ENCODE measurements around the gene RAI1.
"Not testable (repeated sequence)": the region's sequence is repeated elsewhere in the genome, so short reads cannot be mapped to it uniquely, and the experiment has no call there.

RAI1 gene

DNA sequence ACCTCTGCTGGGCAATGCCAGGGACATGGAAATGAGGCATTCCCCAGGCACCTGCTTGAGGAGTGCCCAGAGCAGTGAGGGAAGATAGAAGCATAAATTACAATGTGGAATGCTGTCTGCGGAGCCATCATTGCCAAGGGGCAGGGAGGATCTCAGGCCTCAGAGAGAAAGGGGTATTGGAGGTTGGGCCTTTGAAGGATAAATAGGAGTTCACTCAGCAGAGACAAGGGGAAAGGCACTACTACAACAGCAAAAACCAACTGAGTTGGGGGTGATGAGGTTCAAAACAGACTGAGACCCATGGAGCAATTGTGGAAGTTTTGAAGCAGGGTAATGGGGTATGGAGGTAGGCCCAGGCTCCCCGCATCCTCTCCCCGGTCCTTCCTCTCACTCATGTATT is 122.7 kb downstream of the RAI1 start:
- TF ChIP-seq Cebpa-rat (IDR thresholded peaks at IDR 0.05), result no peak
- Histone ChIP-seq H4K20me1 (peaks cover 13 to 92% (median 81%) of the 10 kb centered on the region in 11 experiments; a peak in 21 of 22 replicates), H3K9me3 (replicated peaks in 1 of 11) (no peaks in the 10 kb centered on the region), H3K9ac (no peak overlapping the region), H3K27me3 (no peaks in the 10 kb centered on the region), H3K4me3 (no peak overlapping the region), H3K36me3 (peaks cover 25 to 82% (median 58%) of the 10 kb centered on the region in 11 experiments), H3K27ac (no peak overlapping the region), H3K4me1 (peaks cover 0 to 34% (median 19%) of the 10 kb centered on the region in 10 experiments; a peak in 14 of 20 replicates), H3K4me2 (no peak overlapping the region)

DNA sequence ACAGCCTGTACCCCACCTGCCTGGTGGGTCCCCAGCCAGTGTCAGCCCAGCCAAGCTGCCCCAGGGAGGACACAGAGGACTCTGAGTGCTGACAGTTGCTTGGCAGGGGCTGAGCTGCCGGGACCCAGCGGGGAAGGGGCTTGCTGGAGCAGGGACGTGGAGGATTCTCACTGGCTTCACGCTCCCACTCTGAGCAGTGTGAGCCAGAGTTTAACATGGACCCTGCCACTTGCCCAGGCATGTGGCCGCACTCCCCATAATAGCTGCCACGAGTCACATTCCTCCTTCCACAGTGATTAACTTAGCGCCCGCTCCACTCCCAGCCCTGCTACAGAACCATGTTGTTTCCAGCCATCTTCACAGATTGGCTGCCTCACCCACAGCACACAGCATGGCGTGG is 124.3 kb downstream of the RAI1 start:
- Histone ChIP-seq H4K20me1 (peaks cover 21 to 91% (median 78%) of the 10 kb centered on the region in 11 experiments; a peak in 21 of 22 replicates), H3K36me3 (peaks cover 33 to 79% (median 62%) of the 10 kb centered on the region in 11 experiments), H3K9me3 (replicated peaks in 1 of 11) (no peaks in the 10 kb centered on the region), H3K4me3 (no peak overlapping the region), H3K27ac (no peak overlapping the region), H3K9ac (no peak overlapping the region), H3K4me2 (no peak overlapping the region), H3K27me3 (no peaks in the 10 kb centered on the region), H3K4me1 (peaks cover 0 to 36% (median 17%) of the 10 kb centered on the region in 10 experiments; a peak in 14 of 20 replicates)
- no peak for TF ChIP-seq Cebpa-rat (IDR thresholded peaks at IDR 0.05)

DNA sequence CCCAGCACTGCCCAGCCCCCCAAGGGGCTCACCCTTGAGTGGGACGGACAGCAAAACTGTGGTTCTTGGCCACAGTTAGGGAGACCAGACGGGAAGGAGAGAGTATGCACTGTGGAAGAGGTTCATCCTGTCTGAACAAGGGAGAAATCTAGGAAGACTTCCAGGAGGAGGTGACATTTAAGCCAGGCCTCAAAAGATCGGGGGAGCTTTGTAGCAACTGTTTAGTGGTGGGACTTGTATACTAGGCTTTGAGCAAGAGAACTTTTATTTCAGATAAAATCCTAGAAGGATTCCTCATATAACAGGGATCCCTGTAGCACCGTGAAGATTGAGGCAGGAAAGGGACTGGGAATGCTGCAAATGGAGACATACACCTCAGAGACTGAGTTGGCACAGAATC is 124.8 kb downstream of the RAI1 start:
- Histone ChIP-seq H3K4me3 (no peak overlapping the region), H3K36me3 (peaks cover 37 to 79% (median 62%) of the 10 kb centered on the region in 11 experiments), H3K4me2 (no peak overlapping the region), H3K27me3 (no peaks in the 10 kb centered on the region), H3K27ac (no peak overlapping the region), H3K9me3 (replicated peaks in 1 of 11) (no peaks in the 10 kb centered on the region), H3K9ac (no peak overlapping the region; a peak in 1 of 22 replicates), H3K4me1 (peaks cover 0 to 36% (median 17%) of the 10 kb centered on the region in 10 experiments; a peak in 14 of 20 replicates), H4K20me1 (peaks cover 26 to 91% (median 78%) of the 10 kb centered on the region in 11 experiments; a peak in 21 of 22 replicates)
- TF ChIP-seq Cebpa-rat (IDR thresholded peaks at IDR 0.05), result no peak

DNA sequence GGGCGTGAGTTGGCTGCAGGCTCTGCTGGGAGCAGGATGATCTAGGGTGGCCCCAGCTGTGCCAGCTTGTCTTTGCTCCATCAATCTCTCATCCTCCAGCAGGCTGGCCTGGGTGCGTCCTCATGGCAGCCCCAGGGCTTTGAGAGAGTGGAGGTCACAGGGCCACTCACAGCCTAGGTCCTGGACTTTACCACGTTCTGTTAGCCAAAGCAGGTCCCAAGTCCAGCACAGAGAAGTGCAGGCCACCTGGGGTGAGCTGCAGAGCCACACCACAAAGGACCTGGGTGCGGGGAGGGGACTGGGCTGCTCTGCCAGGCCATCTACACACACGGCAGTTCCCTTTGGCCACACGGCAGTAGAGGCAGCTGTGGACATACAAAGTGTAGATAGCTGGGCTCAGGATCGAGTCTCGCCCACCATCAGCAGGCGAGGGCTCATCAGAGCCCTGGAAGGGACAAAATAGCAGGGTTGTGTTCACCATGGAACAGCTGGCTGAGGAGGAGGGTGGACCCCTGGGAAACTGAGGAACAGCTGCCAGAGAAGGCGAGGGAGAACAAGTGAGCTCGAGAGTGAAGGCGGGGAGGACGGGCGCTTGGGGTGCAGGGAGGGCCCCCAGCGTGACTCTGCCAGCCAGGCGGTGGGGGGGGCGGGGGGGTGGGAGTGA is 125.5 kb downstream of the RAI1 start:
- no peak overlapping the region for H3K4me2 ChIP-seq
- H3K27me3 ChIP-seq, result no peaks in the 10 kb centered on the region
- TF ChIP-seq Cebpa-rat (IDR thresholded peaks at IDR 0.05), result no peak
- no peaks in the 10 kb centered on the region for H3K9me3 ChIP-seq (replicated peaks in 1 of 11)
- H3K27ac ChIP-seq, result no peak overlapping the region
- peaks cover 33 to 91% (median 76%) of the 10 kb centered on the region in 11 experiments for H4K20me1 ChIP-seq
- H3K36me3 ChIP-seq, result peaks cover 40 to 79% (median 63%) of the 10 kb centered on the region in 11 experiments
- peaks cover 0 to 39% (median 20%) of the 10 kb centered on the region in 10 experiments; a peak in 15 of 20 replicates for H3K4me1 ChIP-seq
- H3K9ac ChIP-seq, result peak overlapping the region in 1 of 11 experiments; percentile 18; a peak in 1 of 22 replicates
- H3K4me3 ChIP-seq, result no peak overlapping the region

DNA sequence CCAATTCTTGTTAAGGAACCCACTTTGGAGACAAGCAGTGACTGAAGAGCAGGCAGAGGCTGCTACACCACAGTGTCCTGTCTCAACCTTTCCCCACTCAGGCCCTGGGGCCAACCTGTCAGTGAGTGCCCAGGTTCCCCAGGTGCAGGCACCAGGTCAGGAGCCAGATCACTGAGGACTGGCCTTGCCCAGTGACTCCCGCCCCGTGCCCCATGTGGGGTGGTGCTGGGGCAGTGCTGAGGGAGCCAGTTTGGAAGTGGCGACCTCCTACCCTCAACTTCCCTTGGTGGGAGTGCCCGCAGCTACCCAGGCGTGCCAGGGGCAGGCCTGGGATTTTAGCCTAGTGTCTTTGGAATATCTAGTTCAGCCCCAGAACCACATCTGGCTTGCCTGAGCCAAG is 126.2 kb downstream of the RAI1 start:
- peaks cover 40 to 93% (median 78%) of the 10 kb centered on the region in 11 experiments for H4K20me1 ChIP-seq
- H3K9ac ChIP-seq, result peak overlapping the region in 3 of 11 experiments; percentile 3 to 24 (median 11); a peak in 2 of 22 replicates
- peak overlapping the region in 4 of 11 experiments; percentile 6 to 41 (median 22); a peak in 3 of 22 replicates for H3K4me2 ChIP-seq
- peaks cover 0 to 46% (median 26%) of the 10 kb centered on the region in 10 experiments; a peak in 16 of 20 replicates for H3K4me1 ChIP-seq
- 0 out of 22 replicates have a peak overlapping the region, but pooled peaks of 1 of the 11 experiments have one; percentile 2 for H3K27ac ChIP-seq
- no peaks in the 10 kb centered on the region for H3K27me3 ChIP-seq
- TF ChIP-seq Cebpa-rat (IDR thresholded peaks at IDR 0.05), result no peak
- peaks cover 43 to 79% (median 64%) of the 10 kb centered on the region in 11 experiments for H3K36me3 ChIP-seq
- no peaks in the 10 kb centered on the region for H3K9me3 ChIP-seq (replicated peaks in 1 of 11)
- H3K4me3 ChIP-seq, result no peak overlapping the region

- peaks cover 51 to 81% (median 67%) of the 10 kb centered on the region in 11 experiments for H3K36me3 ChIP-seq
- not testable (repeated sequence) for H3K9me3 ChIP-seq (replicated peaks in 1 of 11); H3K27ac ChIP-seq; H3K27me3 ChIP-seq; H3K4me3 ChIP-seq
- peak overlapping the region in 5 of 11 experiments; percentile 8 to 41 (median 21); a peak in 3 of 22 replicates for H3K4me2 ChIP-seq
- peaks cover 0 to 51% (median 31%) of the 10 kb centered on the region in 10 experiments; a peak in 16 of 20 replicates for H3K4me1 ChIP-seq
- H4K20me1 ChIP-seq, result peaks cover 48 to 96% (median 85%) of the 10 kb centered on the region in 11 experiments
- 0 out of 22 replicates have a peak overlapping the region, but pooled peaks of 1 of the 11 experiments have one; percentile 24 for H3K9ac ChIP-seq
These were observed 126.9 kb downstream of the RAI1 start for GRCh38 chr17:17808200-17808599.

DNA sequence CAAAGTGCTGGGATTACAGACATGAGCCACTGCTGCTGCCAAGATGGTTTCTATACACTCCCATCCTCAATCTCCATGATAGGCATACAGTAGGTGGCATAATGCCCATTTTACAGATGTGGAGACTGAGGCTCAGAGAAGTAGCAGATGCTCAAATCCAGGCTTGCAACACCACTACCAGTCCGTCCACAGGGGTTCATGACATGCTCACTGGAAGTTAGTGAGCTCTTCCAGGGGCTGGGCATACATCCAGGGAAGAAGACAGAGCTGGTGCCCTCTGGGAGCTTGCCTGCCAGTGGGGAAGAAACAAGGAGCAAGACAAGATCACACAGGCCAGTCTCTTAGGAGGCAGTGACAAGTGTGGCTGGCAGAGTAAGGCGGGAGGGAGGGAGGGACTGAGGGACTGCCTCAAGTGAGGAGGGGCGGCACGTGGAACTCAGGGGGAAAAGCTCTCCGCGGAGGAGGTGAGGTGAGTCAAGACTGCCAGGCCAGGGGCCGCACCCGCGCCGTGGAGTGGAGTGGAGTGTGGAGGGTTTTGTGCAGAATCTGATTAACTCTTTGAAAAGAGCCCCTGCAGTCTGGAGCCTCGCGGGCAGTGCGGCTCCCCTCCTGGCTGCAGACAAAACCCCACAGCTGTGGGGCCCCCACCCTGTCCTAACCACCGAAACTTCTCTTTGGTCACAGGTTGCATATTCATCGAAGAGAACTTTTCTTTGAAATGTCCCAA is 127.6 kb downstream of the RAI1 start:
- Histone ChIP-seq H3K4me1 (peaks cover 0 to 51% (median 32%) of the 10 kb centered on the region in 10 experiments; a peak in 16 of 20 replicates), H3K4me3 (no peak overlapping the region), H3K27me3 (no peaks in the 10 kb centered on the region), H4K20me1 (peaks cover 54 to 96% (median 85%) of the 10 kb centered on the region in 11 experiments), H3K27ac (no peak overlapping the region), H3K9me3 (replicated peaks in 1 of 11) (no peaks in the 10 kb centered on the region), H3K9ac (no peak overlapping the region), H3K4me2 (peak overlapping the region in 5 of 11 experiments; percentile 5 to 41 (median 23); a peak in 6 of 22 replicates), H3K36me3 (peaks cover 54 to 81% (median 67%) of the 10 kb centered on the region in 11 experiments)
- TF ChIP-seq Cebpa-rat (IDR thresholded peaks at IDR 0.05), result no peak

DNA sequence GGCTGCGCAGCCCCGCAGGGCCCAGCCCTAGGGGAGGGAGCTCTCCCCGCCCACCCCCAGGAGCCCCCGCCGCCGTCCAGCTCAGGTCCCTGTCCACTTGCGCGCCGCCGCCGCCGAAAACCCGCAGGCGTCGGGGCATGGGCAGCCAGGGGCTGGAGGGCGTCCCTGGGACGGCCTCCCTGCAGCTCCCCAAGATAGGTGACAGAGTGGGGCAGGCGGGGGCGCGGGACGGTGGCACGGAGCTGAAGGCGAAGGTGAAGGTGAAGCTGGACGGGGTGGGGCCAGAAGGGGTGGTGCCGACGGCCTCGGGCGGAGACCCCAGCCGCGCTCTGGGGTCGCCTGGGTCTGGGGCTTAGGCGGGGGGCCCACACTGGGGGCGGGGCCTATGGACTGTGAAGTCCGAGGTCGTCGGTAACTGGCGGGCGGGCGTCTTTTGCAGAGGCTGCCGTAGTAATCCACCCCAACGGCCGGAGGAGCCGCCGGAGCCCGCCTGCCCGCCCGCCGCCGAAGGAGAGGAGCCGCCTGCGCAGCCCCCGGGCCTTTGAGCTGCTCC is 128.3 kb downstream of the RAI1 start:
- Histone ChIP-seq H3K9ac (no peak overlapping the region), H3K4me2 (no peak overlapping the region), H3K27ac (no peak overlapping the region), H4K20me1 (peaks cover 62 to 96% (median 87%) of the 10 kb centered on the region in 11 experiments), H3K27me3 (no peaks in the 10 kb centered on the region), H3K4me3 (no peak overlapping the region), H3K9me3 (replicated peaks in 1 of 11) (no peaks in the 10 kb centered on the region), H3K4me1 (peaks cover 0 to 55% (median 35%) of the 10 kb centered on the region in 10 experiments; a peak in 16 of 20 replicates), H3K36me3 (peaks cover 54 to 81% (median 67%) of the 10 kb centered on the region in 11 experiments)
- no peak for TF ChIP-seq Cebpa-rat (IDR thresholded peaks at IDR 0.05)
